ENCODE results near the gene KLHL36.

The KLHL36 gene

DNA sequence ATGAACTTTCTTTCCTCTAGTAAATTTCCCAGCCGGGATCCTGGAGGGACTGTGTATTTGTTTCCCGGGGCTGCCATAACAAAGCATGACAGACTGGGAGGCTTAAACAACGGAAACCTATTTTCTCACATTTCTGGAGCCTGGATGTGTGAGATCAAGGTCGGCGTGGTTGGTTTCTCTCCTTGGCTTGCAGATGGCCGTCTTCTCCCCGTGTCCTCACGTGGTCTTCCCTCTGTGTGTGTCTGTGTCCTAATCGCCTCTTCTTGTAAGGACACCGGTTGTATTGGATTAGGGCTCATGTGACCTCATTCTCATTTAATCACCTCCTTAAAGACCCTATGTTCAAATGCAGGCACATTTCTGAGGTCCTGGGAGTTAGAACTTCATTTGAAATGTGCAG lies 29.5 kb downstream of the KLHL36 start:
- no peak for DNase-seq (ENCODE audit: low spot score)
- TF ChIP-seq, protein P1, sequence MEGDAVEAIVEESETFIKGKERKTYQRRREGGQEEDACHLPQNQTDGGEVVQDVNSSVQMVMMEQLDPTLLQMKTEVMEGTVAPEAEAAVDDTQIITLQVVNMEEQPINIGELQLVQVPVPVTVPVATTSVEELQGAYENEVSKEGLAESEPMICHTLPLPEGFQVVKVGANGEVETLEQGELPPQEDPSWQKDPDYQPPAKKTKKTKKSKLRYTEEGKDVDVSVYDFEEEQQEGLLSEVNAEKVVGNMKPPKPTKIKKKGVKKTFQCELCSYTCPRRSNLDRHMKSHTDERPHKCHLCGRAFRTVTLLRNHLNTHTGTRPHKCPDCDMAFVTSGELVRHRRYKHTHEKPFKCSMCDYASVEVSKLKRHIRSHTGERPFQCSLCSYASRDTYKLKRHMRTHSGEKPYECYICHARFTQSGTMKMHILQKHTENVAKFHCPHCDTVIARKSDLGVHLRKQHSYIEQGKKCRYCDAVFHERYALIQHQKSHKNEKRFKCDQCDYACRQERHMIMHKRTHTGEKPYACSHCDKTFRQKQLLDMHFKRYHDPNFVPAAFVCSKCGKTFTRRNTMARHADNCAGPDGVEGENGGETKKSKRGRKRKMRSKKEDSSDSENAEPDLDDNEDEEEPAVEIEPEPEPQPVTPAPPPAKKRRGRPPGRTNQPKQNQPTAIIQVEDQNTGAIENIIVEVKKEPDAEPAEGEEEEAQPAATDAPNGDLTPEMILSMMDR (IDR thresholded peaks at IDR 0.05; ENCODE audit: borderline replicate concordance, control extremely low read depth, extremely low read depth, insufficient read depth, missing control alignments), result no peak
- in situ Hi-C loops (cut with MboI; ENCODE audit: low sequenced_read_pairs, unreplicated experiment), result no loop called here

DNA sequence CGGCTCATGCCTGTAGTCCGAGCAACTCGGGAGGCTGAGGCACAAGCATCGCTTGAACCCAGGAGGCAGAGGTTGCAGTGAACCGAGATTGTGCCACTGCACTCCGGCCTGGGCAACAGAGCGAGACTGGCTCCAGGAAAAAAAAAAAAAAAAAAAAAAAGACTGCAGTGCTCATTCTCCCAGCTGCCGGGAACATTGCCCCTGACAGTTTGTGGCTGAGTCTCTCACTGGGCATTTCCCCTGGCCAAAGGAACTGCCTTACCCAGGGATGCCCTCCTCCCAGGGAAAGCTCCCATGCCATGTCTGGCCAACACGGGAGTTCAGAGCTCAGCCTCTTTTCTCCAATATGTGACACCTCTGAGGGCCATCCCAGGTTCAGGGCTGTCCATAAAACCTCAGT lies 30.2 kb downstream of the KLHL36 start:
- in situ Hi-C loops (cut with MboI; ENCODE audit: low sequenced_read_pairs, unreplicated experiment), result no loop called here
- TF ChIP-seq, protein P1 (IDR thresholded peaks at IDR 0.05; ENCODE audit: borderline replicate concordance, control extremely low read depth, extremely low read depth, insufficient read depth, missing control alignments), result no peak
- DNase-seq (ENCODE audit: low spot score), result no peak

DNA sequence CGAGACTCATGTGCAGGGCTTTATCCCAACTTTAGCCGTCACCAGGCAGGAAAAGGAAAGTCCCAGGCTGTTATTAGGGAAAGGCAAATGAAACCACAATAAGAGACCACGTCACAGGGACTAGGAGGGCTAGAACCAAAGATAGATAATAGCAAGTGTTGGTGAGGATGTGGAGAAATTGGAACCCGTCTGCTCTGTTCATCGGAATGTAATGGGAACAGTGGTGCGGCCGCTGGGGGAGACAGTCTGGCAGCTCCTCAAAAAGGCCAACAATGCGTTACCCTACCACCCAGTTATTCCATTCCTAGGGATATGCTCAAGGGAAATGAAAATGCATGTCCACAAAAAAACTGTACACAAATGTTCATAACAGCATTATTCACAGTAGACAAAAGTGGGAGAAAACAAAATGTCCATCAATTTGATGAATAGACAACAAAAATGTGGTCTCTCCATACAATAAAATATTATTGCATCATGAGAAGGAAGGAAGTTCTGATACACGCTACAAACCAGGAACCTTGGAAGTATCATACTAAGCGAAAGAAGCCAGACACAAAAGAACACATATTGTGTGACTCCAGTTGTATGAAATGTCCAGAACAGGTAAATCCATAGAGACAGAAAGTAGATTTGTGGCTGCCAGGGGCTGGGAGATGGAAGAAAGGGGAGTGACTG lies 32.0 kb downstream of the KLHL36 start:
- no peak for DNase-seq (ENCODE audit: low spot score)
- in situ Hi-C loops (cut with MboI; ENCODE audit: low sequenced_read_pairs, unreplicated experiment), result no loop called here

GRCh38 chr16:84680843-84681629 lies 32.7 kb downstream of the KLHL36 start:
- in situ Hi-C loops (cut with MboI; ENCODE audit: low sequenced_read_pairs, unreplicated experiment), result no loop called here
- DNase-seq (ENCODE audit: low spot score), result no peak
- TF ChIP-seq, protein P1 (IDR thresholded peaks at IDR 0.05; ENCODE audit: borderline replicate concordance, control extremely low read depth, extremely low read depth, insufficient read depth, missing control alignments), result no peak

More for the DNA sequence above, 32.0 kb downstream of the KLHL36 start:
- TF ChIP-seq, protein P1 (IDR thresholded peaks at IDR 0.05; ENCODE audit: borderline replicate concordance, control extremely low read depth, extremely low read depth, insufficient read depth, missing control alignments), result no peak

- TF ChIP-seq, protein P1 (IDR thresholded peaks at IDR 0.05; ENCODE audit: borderline replicate concordance, control extremely low read depth, extremely low read depth, insufficient read depth, missing control alignments), result no peak
- DNase-seq (ENCODE audit: low spot score), result no peak
- in situ Hi-C loops (cut with MboI; ENCODE audit: low sequenced_read_pairs, unreplicated experiment), result no loop called here
These were observed 35.6 kb downstream of the KLHL36 start for GRCh38 chr16:84683691-84684591.

- DNase-seq (ENCODE audit: low spot score), result no peak
- in situ Hi-C loops (cut with MboI; ENCODE audit: low sequenced_read_pairs, unreplicated experiment), result no loop called here
- TF ChIP-seq, protein P1 (IDR thresholded peaks at IDR 0.05; ENCODE audit: borderline replicate concordance, control extremely low read depth, extremely low read depth, insufficient read depth, missing control alignments), result no peak
These were observed 36.3 kb downstream of the KLHL36 start for GRCh38 chr16:84684592-84684965.
